Psoas muscle (tissue), 8 donors: ENCODE measurements around the gene ZKSCAN2. TPM values are rescaled to one million over a fixed set of nuclear protein-coding genes. Genes with fewer than 3 reads are reported as not detected.

ENCODE experiments used
- ATAC-seq, 4 donors: fragments of 200-7000 bp; cut with Tn5 transposase; one replicate each; pipeline ENCODE4 v1.9.1; 2020; ENCODE audit warnings: moderate library complexity in 3 of 4, mild to moderate bottlenecking in 2 of 4
- DNase-seq, 2 donors: peaks; one replicate each; pipeline ENCODE4 v3.0.0-alpha.2; 2020
- H3K27ac ChIP-seq: fragments of 200-600 bp; one replicate; pipeline ENCODE4 v1.8.0; 2022
- H3K27me3 ChIP-seq, 3 donors: fragments of 200-600 bp in 1 of 3; one replicate each; pipeline versions ENCODE4 v1.6.1 to v1.8.0; 2013 to 2022; ENCODE audit warnings: low read length in 2 of 3, mild to moderate bottlenecking in 2 of 3, moderate library complexity in 1 of 3; ENCODE audit not compliant: insufficient read depth in 3 of 3
- H3K36me3 ChIP-seq, 2 donors: fragments of 200-600 bp in 1 of 2; one replicate each; pipeline versions ENCODE4 v1.6.1 to v1.8.0; 2013 to 2022; ENCODE audit warnings: low read depth in 1 of 2, mild to moderate bottlenecking in 1 of 2, moderate library complexity in 1 of 2; ENCODE audit not compliant: insufficient read depth in 1 of 2
- H3K4me1 ChIP-seq: fragments of 200-600 bp; one replicate; pipeline ENCODE4 v1.8.0; 2022
- H3K4me3 ChIP-seq: fragments of 200-600 bp; one replicate; pipeline ENCODE4 v1.8.0; 2022; ENCODE audit warnings: mild to moderate bottlenecking
- H3K9me3 ChIP-seq: fragments of 200-600 bp; one replicate; pipeline ENCODE4 v1.8.0; 2022
- WGBS, 3 donors: extraction: QIAGEN DNeasy Blood & Tissue Kit; methylation state at CpG; one replicate each; pipeline versions ENCODE4 v1.1.6 to v1.1.7; 2013; 5-methylcytosine and 5-hydroxymethylcytosine counted together
- intact Hi-C, 2 donors: fragments of 100-400 bp; cut with DNase I; formaldehyde crosslinking; loops; one replicate each; pipeline versions ENCODE4 v1.11.0 to v1.14.2; 2022
- polyA plus RNA-seq, 3 donors: library from polyadenylated mRNA; stranded (reverse); fragments of 200-250 nt; gene quantifications; one replicate each; pipeline ENCODE4 v1.2.3, GENCODE V29; 2013
- total RNA-seq, 4 donors: library from RNA; stranded (reverse); fragmentation: NEBNext Ultra II Directional in 2 of 4; extraction: Animal tissue kit (Norgen Biotek cat#: 25700) in 2 of 4; gene quantifications; one replicate each; pipeline versions ENCODE4 v1.2.1 to v1.2.4, GENCODE V29; 2021 to 2023
- TF ChIP-seq, protein P1 (sequence below): fragments of 200-600 bp; IDR thresholded peaks from one replicate; pipeline ENCODE4 v1.8.0; 2022; ENCODE audit warnings: antibody characterized with exemption
- donor health status: healthy with polysubstance abuse.
- donor health status: DM: no; HTN: no; CAD: no; lungs with moderate emphysema.
- donor health status: Bipolar disorder and iron deficiency.
- donor health status: healthy.
- donor health status: DM: yes; HTN: yes; CAD: no.
- donor health status: DM: no; HTN: no; CAD: no.
- donor health status: DM: no; HTN: no; CAD: no.
- donor health status: DM: yes; HTN: yes; CAD: no.

Gene ZKSCAN2
- total and polyA plus RNA-seq, 7 donors, result 1.4 to 6.8 (median 5.2) TPM

DNA sequence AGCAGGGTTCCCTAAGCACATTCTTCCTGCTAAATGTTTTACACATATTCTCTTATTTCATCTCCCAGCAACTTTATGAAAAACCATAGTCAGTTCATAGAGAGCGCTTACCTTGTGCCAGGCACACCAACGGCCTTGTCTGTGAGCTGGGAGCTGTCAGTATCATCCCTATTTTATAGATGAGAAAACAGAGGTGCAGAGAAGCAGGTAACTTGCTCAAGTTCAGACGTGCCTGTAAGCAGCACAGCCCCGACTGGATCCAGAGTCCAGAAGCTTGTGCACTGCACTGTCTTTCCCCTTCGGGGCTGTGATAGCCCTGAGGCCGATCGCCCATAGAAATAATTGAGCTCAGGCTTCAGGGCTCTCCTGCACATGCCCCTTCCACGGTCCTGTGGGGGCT lies 34.7 kb downstream of the ZKSCAN2 start:
- ATAC-seq (no peak), DNase-seq (no peak)
- no peaks in the 10 kb centered on the region for H3K9me3 ChIP-seq
- no peak overlapping the region for H3K4me3 ChIP-seq
- H3K4me1 ChIP-seq, result no peaks in the 10 kb centered on the region
- 74 to 80% (median 77%) methylated on average over 8 of the region's 8 CpGs for WGBS, 3 donors
- intact Hi-C loops, result loop anchor here in 1 of 2 donors (10.0 kb wide), 1 partner anchor 708 kb away; no protein-coding TSS in a partner anchor
- peaks cover 0 to 2% (median 0%) of the 10 kb centered on the region in 3 donors for H3K27me3 ChIP-seq
- H3K36me3 ChIP-seq, result no peaks in the 10 kb centered on the region
- TF ChIP-seq, protein P1, sequence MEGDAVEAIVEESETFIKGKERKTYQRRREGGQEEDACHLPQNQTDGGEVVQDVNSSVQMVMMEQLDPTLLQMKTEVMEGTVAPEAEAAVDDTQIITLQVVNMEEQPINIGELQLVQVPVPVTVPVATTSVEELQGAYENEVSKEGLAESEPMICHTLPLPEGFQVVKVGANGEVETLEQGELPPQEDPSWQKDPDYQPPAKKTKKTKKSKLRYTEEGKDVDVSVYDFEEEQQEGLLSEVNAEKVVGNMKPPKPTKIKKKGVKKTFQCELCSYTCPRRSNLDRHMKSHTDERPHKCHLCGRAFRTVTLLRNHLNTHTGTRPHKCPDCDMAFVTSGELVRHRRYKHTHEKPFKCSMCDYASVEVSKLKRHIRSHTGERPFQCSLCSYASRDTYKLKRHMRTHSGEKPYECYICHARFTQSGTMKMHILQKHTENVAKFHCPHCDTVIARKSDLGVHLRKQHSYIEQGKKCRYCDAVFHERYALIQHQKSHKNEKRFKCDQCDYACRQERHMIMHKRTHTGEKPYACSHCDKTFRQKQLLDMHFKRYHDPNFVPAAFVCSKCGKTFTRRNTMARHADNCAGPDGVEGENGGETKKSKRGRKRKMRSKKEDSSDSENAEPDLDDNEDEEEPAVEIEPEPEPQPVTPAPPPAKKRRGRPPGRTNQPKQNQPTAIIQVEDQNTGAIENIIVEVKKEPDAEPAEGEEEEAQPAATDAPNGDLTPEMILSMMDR, result no peak
- no peak overlapping the region for H3K27ac ChIP-seq

DNA sequence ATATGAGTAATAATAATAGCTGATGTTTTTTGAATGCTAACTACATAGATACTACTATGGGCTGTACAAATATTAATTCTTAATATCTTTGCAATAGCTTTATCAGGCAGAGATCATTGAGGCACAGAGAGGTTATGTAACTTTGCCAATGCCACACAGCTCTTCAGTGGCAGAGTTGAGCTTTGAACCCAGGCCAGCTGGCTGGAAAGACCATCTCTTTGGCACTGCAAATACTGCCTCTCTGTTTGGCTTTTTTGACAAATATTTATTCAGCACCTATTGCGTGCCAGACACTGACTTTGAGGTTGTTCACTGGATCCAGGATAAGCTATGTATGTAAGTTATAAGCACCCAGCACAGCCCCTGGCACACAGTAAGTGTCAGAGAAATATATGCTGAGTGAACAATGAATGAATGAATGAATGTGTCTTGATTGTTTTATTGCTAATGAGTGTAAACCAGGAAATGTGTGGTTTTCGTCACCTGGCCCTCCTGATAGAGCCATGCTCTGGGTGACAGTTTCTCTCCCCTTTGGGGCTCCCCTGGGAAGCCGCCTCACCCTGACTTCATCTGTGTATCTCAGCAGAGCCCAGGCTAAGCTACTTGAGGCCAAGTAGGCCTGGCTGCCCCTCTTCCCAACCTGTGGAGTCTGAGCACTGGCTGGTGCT lies 38.4 kb downstream of the ZKSCAN2 start:
- Histone ChIP-seq H3K27ac (no peak overlapping the region), H3K36me3 (no peaks in the 10 kb centered on the region), H3K27me3 (peaks cover 0 to 7% (median 2%) of the 10 kb centered on the region in 3 donors), H3K9me3 (no peaks in the 10 kb centered on the region), H3K4me3 (no peak overlapping the region), H3K4me1 (no peaks in the 10 kb centered on the region)
- 87 to 90% (median 88%) methylated on average over 3 of the region's 3 CpGs for WGBS, 3 donors
- TF ChIP-seq, protein P1, result no peak
- intact Hi-C loops, result no loop called here
- DNase-seq (no peak), ATAC-seq (no peak)

DNA sequence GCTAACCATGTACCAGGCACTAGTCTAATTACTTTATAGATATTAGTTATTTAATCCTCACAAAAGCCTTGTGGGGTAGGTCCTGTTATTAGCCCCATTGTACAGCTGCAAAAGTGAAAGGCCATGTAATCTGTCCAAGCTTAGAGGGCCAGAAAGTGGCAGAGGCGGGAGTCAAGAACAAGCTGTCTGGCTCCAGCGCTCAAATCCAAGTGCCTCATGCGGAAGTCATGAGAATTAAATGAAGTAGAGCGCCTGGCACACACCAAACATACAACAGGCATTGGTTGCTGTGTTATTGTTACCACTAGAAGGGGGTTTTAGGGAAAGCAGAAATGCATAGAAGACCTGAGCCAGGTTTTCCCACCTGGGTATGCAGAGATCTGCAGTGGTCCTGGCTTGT lies 39.7 kb downstream of the ZKSCAN2 start:
- Histone ChIP-seq H3K9me3 (no peaks in the 10 kb centered on the region), H3K27ac (no peak overlapping the region), H3K36me3 (no peaks in the 10 kb centered on the region), H3K4me3 (no peak overlapping the region), H3K27me3 (peaks cover 0 to 7% (median 2%) of the 10 kb centered on the region in 3 donors), H3K4me1 (no peaks in the 10 kb centered on the region)
- DNase-seq, result no peak
- ATAC-seq, result no peak
- TF ChIP-seq, protein P1, result no peak
- intact Hi-C loops, result no loop called here
- 83 to 92% (median 87%) methylated on average over 4 of the region's 4 CpGs for WGBS, 3 donors

GRCh38 chr16:25217112-25217511 lies 40.5 kb downstream of the ZKSCAN2 start:
- intact Hi-C loops, result no loop called here
- TF ChIP-seq, protein P1, result no peak
- Histone ChIP-seq H3K4me3 (no peak overlapping the region), H3K27ac (no peak overlapping the region), H3K27me3 (peaks cover 0 to 7% (median 2%) of the 10 kb centered on the region in 3 donors), H3K36me3 (no peaks in the 10 kb centered on the region), H3K4me1 (no peaks in the 10 kb centered on the region), H3K9me3 (no peaks in the 10 kb centered on the region)
- no peak for ATAC-seq
- DNase-seq, result no peak
- WGBS, 3 donors, result 82 to 83% (median 82%) methylated on average over 17 of the region's 17 CpGs
